IPS DF 4.7 (cell line): ENCODE data around the gene PRRX2.

Experiments
- DNase-seq: peaks from one replicate; pipeline ENCODE4 v3.0.0-alpha.2; 2013; ENCODE audit warnings: low spot score; ENCODE audit errors: extremely low read depth

PRRX2 gene

GRCh38 chr9:129703667-129704355, 38.4 kb downstream of the PRRX2 start:
- no peak for DNase-seq

GRCh38 chr9:129704807-129705206, 39.4 kb downstream of the PRRX2 start:
- DNase-seq: no peak

- no peak for DNase-seq
Measured at GRCh38 chr9:129708793-129709192, 43.3 kb downstream of the PRRX2 start.

- no peak for DNase-seq
Measured at GRCh38 chr9:129709438-129710168, 44.2 kb downstream of the PRRX2 start.

GRCh38 chr9:129710169-129710453, 44.7 kb downstream of the PRRX2 start:
- no peak for DNase-seq

GRCh38 chr9:129712634-129713401, 47.4 kb downstream of the PRRX2 start:
- DNase-seq: no peak

- DNase-seq: no peak
Measured at GRCh38 chr9:129713402-129713679, 47.9 kb downstream of the PRRX2 start.

- no peak for DNase-seq
Measured at GRCh38 chr9:129714511-129715061, 49.1 kb downstream of the PRRX2 start.

GRCh38 chr9:129716091-129716490, 50.6 kb downstream of the PRRX2 start:
- no peak for DNase-seq

GRCh38 chr9:129717991-129718390, 52.5 kb downstream of the PRRX2 start:
- no peak for DNase-seq

GRCh38 chr9:129718647-129719046, 53.2 kb downstream of the PRRX2 start:
- no peak for DNase-seq

GRCh38 chr9:129719135-129719534, 53.7 kb downstream of the PRRX2 start:
- no peak for DNase-seq

GRCh38 chr9:129720181-129720864, 54.9 kb downstream of the PRRX2 start:
- no peak for DNase-seq

- DNase-seq: no peak
Measured at GRCh38 chr9:129720865-129721545, 55.6 kb downstream of the PRRX2 start.

GRCh38 chr9:129722913-129723312, 57.5 kb downstream of the PRRX2 start:
- no peak for DNase-seq

GRCh38 chr9:129724456-129725190, 59.2 kb downstream of the PRRX2 start:
- DNase-seq: no peak

- DNase-seq: no peak
Measured at GRCh38 chr9:129725795-129726251, 60.4 kb downstream of the PRRX2 start.

- no peak for DNase-seq
Measured at GRCh38 chr9:129726322-129727160, 61.1 kb downstream of the PRRX2 start.

GRCh38 chr9:129728744-129729143, 63.3 kb downstream of the PRRX2 start:
- DNase-seq: no peak
